Measurements from ENCODE around the gene PELI1.

Gene PELI1

DNA sequence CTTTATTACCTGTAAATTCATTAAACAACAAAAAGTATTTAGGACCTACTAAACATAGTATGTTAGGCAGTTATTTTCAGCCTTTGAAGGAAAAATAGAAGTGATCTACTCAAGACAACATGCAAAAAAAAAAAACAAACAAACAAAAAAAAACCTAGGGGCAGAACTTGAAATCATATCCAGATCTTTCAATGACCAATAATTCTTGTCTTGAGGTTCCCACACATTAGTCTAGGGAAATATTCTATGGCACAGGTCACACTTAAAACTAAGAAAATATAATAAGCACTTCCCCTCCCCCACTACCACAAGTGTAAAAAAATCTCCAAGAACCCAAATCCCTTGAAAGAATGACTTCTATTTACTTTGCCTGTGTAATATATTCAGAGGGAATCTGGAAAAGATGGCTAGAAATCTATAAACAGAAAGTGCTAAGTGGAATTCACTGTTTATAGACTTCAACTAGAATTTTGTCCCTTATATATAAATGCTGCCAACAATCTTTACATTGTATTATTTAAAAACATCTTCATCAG lies 3.5 kb downstream of the PELI1 start:
- TF ChIP-seq REST (IDR thresholded peaks at IDR 0.05; ENCODE audit: insufficient read depth in 1 of 2, low read depth in 2 of 2, low read length in 2 of 2) = no peak
- TF ChIP-seq TAF1 (IDR thresholded peaks at IDR 0.05; ENCODE audit: borderline replicate concordance, insufficient read depth, low read length) = no peak
- no peak for TF ChIP-seq POLR2AphosphoS5 (IDR thresholded peaks at IDR 0.05; ENCODE audit: low read depth, low read length)

- TF ChIP-seq TAF1 (IDR thresholded peaks at IDR 0.05; ENCODE audit: borderline replicate concordance, insufficient read depth, low read length) (no peak), FOXP2 (optimal IDR thresholded peaks at IDR 0.05; ENCODE audit: borderline replicate concordance, extremely low read depth, extremely low read length, insufficient read depth) (no peak)
These were observed 4.3 kb downstream of the PELI1 start for GRCh38 chr2:64139956-64140355.

GRCh38 chr2:64137996-64138395 lies 6.2 kb downstream of the PELI1 start:
- TF ChIP-seq REST (IDR thresholded peaks at IDR 0.05; ENCODE audit: insufficient read depth in 1 of 2, low read depth in 2 of 2, low read length in 2 of 2) = no peak
- no peak for TF ChIP-seq FOXP2 (optimal IDR thresholded peaks at IDR 0.05; ENCODE audit: borderline replicate concordance, extremely low read depth, extremely low read length, insufficient read depth)
- no peak for TF ChIP-seq POLR2AphosphoS5 (IDR thresholded peaks at IDR 0.05; ENCODE audit: low read depth, low read length)
- no peak for TF ChIP-seq SIN3A (IDR thresholded peaks at IDR 0.05; ENCODE audit: borderline replicate concordance, insufficient read depth, low read length)
- no peak for TF ChIP-seq TAF1 (IDR thresholded peaks at IDR 0.05; ENCODE audit: borderline replicate concordance, insufficient read depth, low read length)

GRCh38 chr2:64137567-64137966 lies 6.7 kb downstream of the PELI1 start:
- TF ChIP-seq SIN3A (IDR thresholded peaks at IDR 0.05; ENCODE audit: borderline replicate concordance, insufficient read depth, low read length) = no peak
- no peak for TF ChIP-seq TAF1 (IDR thresholded peaks at IDR 0.05; ENCODE audit: borderline replicate concordance, insufficient read depth, low read length)
- no peak for TF ChIP-seq REST (IDR thresholded peaks at IDR 0.05; ENCODE audit: insufficient read depth in 1 of 2, low read depth in 2 of 2, low read length in 2 of 2)
- no peak for TF ChIP-seq POLR2AphosphoS5 (IDR thresholded peaks at IDR 0.05; ENCODE audit: low read depth, low read length)
- no peak for TF ChIP-seq FOXP2 (optimal IDR thresholded peaks at IDR 0.05; ENCODE audit: borderline replicate concordance, extremely low read depth, extremely low read length, insufficient read depth)

- TF ChIP-seq REST (IDR thresholded peaks at IDR 0.05; ENCODE audit: insufficient read depth in 1 of 2, low read depth in 2 of 2, low read length in 2 of 2) = no peak
- no peak for TF ChIP-seq FOXP2 (optimal IDR thresholded peaks at IDR 0.05; ENCODE audit: borderline replicate concordance, extremely low read depth, extremely low read length, insufficient read depth)
- TF ChIP-seq SIN3A (IDR thresholded peaks at IDR 0.05; ENCODE audit: borderline replicate concordance, insufficient read depth, low read length) = no peak
- TF ChIP-seq POLR2AphosphoS5 (IDR thresholded peaks at IDR 0.05; ENCODE audit: low read depth, low read length) = no peak
- no peak for TF ChIP-seq TAF1 (IDR thresholded peaks at IDR 0.05; ENCODE audit: borderline replicate concordance, insufficient read depth, low read length)
These were observed 8.8 kb downstream of the PELI1 start for GRCh38 chr2:64135421-64135820.

Data from PFSK-1 (cell line).